Measurements from ENCODE around the gene PANK1. TPM values are rescaled to one million over a fixed set of nuclear protein-coding genes. Genes with fewer than 3 reads are reported as not detected.

PANK1 gene
- total and polyA plus RNA-seq, 2 of the 4 experiments (the other 2 are of a cell fraction) = 3.0 to 8.8 TPM

GRCh38 chr10:89662596-89662995, 17.6 kb upstream of the PANK1 start:
- H3K18ac ChIP-seq (ENCODE audit: low read depth, low read length) = no peak overlapping the region
- no peak overlapping the region for H3K14ac ChIP-seq (replicated peaks; ENCODE audit: low read depth, low read length)
- H3K56ac ChIP-seq (ENCODE audit: extremely low read depth, insufficient read depth, low read length) = no peak overlapping the region
- POLR2A ChIA-PET (ENCODE audit: unreplicated experiment) = no interaction called here
- peaks cover 8% of the 10 kb centered on the region for H3K4me1 ChIP-seq (ENCODE audit: control insufficient read depth, insufficient read depth, low read length)
- DNase-seq (peak; percentile 36), ATAC-seq (ENCODE audit: low read depth) (no peak)
- peaks cover 3% of the 10 kb centered on the region; the same call in 1 of the 2 replicates for H3K9me1 ChIP-seq (ENCODE audit: insufficient read depth, low read length)
- H3K4ac ChIP-seq (ENCODE audit: low read depth, low read length) = no peak overlapping the region
- no peak overlapping the region for H2BK120ac ChIP-seq (ENCODE audit: low read depth, low read length)
- no peak overlapping the region for H2AK5ac ChIP-seq (ENCODE audit: low read depth, low read length)
- H4K91ac ChIP-seq (ENCODE audit: insufficient read depth, low read depth, low read length) = no peak overlapping the region
- H4K5ac ChIP-seq (ENCODE audit: low read depth, low read length) = no peak overlapping the region
- no peak overlapping the region for H3K4me2 ChIP-seq (ENCODE audit: low read depth, low read length)
- no peak overlapping the region for H2BK5ac ChIP-seq (ENCODE audit: low read depth, low read length, poor library complexity, severe bottlenecking)
- intact Hi-C loops (cut with micrococcal nuclease) = no loop called here
- H3K36me3 ChIP-seq (ENCODE audit: control insufficient read depth, insufficient read depth, low read length) = no peaks in the 10 kb centered on the region
- BruUV-seq (replicated peaks) = no TSS peak
- no peak overlapping the region for H3K23ac ChIP-seq (ENCODE audit: low read depth, low read length)
- dilution Hi-C loops (cut with HindIII; ENCODE audit: low sequenced_read_pairs, unreplicated experiment) = no loop called here
- no peak overlapping the region for H2BK20ac ChIP-seq (ENCODE audit: low read depth, low read length)
- H2AK9ac ChIP-seq (replicated peaks; ENCODE audit: low read depth, low read length, poor library complexity) = no peak overlapping the region
- H3K27me3 ChIP-seq (ENCODE audit: control insufficient read depth, insufficient read depth, low read length) = no peaks in the 10 kb centered on the region
- H3K9ac ChIP-seq (ENCODE audit: low read depth, low read length) = no peak overlapping the region
- TF ChIP-seq NFE2L2 (IDR thresholded peaks at IDR 0.05; ENCODE audit: low read depth, low read length) (no peak), MXI1 (IDR thresholded peaks at IDR 0.05; ENCODE audit: borderline replicate concordance, low read depth, low read length) (no peak), USF2 (IDR thresholded peaks at IDR 0.05; ENCODE audit: low read depth, low read length) (no peak), CHD1 (IDR thresholded peaks at IDR 0.05; ENCODE audit: low read depth, low read length) (no peak), MAZ (IDR thresholded peaks at IDR 0.05; ENCODE audit: borderline replicate concordance, low read depth, low read length) (no peak), CEBPB (IDR thresholded peaks at IDR 0.05; ENCODE audit: low read depth, low read length) (no peak), SMC3 (IDR thresholded peaks at IDR 0.05; ENCODE audit: low read depth, low read length) (no peak), BHLHE40 (IDR thresholded peaks at IDR 0.05; ENCODE audit: low read depth, low read length) (no peak), RAD21 (IDR thresholded peaks at IDR 0.05; ENCODE audit: low read length) (no peak), CTCF (conservative IDR thresholded peaks at IDR 0.05; ENCODE audit: low read depth, low read length) (no peak)
- H3K4me3 ChIP-seq (ENCODE audit: insufficient read depth, low read depth, low read length) = no peak overlapping the region
- no CpG with 5 or more reads among the region's 2 CpGs for WGBS, 2 experiments (ENCODE audit: extremely low coverage in 2 of 2, insufficient read length in 1 of 2)
- no peak overlapping the region for H2BK15ac ChIP-seq (ENCODE audit: low read depth, low read length)
- no peaks in the 10 kb centered on the region for H3K9me3 ChIP-seq (ENCODE audit: control insufficient read depth, insufficient read depth, low read length)
- in situ Hi-C loops (cut with MboI; ENCODE audit: low sequenced_read_pairs) = no loop called here
- H4K8ac ChIP-seq (ENCODE audit: low read depth in 2 of 2, low read length in 2 of 2) = no peak overlapping the region
- CTCF ChIA-PET = interaction anchor here (1.0 kb wide), 1 partner anchor 17 kb away, joined by 3 read pairs; no protein-coding TSS in a partner anchor
- no peak overlapping the region for H3K27ac ChIP-seq (ENCODE audit: insufficient read depth, low read length)
- no peaks in the 10 kb centered on the region for H3K79me1 ChIP-seq (ENCODE audit: low read depth in 1 of 2, low read length in 2 of 2)
- H4K20me1 ChIP-seq (ENCODE audit: insufficient read depth, low read length) = no peaks in the 10 kb centered on the region
- no peak overlapping the region for H2AFZ ChIP-seq (replicated peaks; ENCODE audit: low read length, poor library complexity)

Data from IMR-90 (cell line).